HCT116 (cell line): ENCODE results near the gene DAO. TPM values are rescaled to one million over a fixed set of nuclear protein-coding genes. Genes with fewer than 3 reads are reported as not detected.

Experiments
- ATAC-seq: fragments of 200-7000 bp; cut with Tn5 transposase; 2 replicates; pipeline ENCODE4 v1.9.1; 2020; ENCODE audit warnings: mild to moderate bottlenecking, moderate library complexity
- BruUV-seq: library from RNA; stranded (reverse); fragments of 400-500 nt; replicated peaks from 2 replicates; lab custom pipeline; 2021; lab: Mats Ljungman, UMichigan
- CTCF ChIA-PET: fragments of 300-600 bp; sonication (Branson Sonifier 250); formaldehyde crosslinking; loops from one replicate; lab custom pipeline; 2021; ENCODE audit warnings: antibody characterized with exemption; lab: Charles Lee
- POLR2A ChIA-PET: fragments of 300-600, 350-600 bp; sonication (Branson Sonifier 250); formaldehyde crosslinking; loops from one replicate; lab custom pipeline; 2021; ENCODE audit warnings: antibody characterized with exemption; lab: Charles Lee
- RAD21 ChIA-PET, 2 experiments: fragments of 300-600 bp; sonication (Branson Sonifier 250); formaldehyde crosslinking; loops; one replicate each; lab custom pipeline; 2023; ENCODE audit warnings: low total read pairs in 2 of 2; ENCODE audit not compliant: uncharacterized antibody in 2 of 2, unreplicated experiment in 2 of 2, low non-redundant PET in 1 of 2; lab: Charles Lee
- DNase-seq: peaks from one replicate; pipeline ENCODE4 v3.0.0-alpha.2; 2010; ENCODE audit warnings: low read depth, low spot score
- H2AFZ ChIP-seq: fragments of 200-600 bp; shearing (Covaris generic), sonication (generic); 2 replicates; pipeline ENCODE4 v1.6.1; 2017; ENCODE audit warnings: low read depth, mixed run types, mixed read lengths, antibody characterized with exemption, low read length; ENCODE audit not compliant: poor library complexity, severe bottlenecking
- H3K27ac ChIP-seq: 2 replicates; pipeline ENCODE4 v1.5.1; 2012; ENCODE audit warnings: low read depth, low read length
- H3K27me3 ChIP-seq: fragments of 200-600 bp; sonication (generic); 2 replicates; pipeline ENCODE4 v1.6.1; 2016; ENCODE audit warnings: mixed run types, low read length, mixed read lengths; ENCODE audit not compliant: insufficient read depth
- H3K36me3 ChIP-seq, 2 experiments: fragments of 200-500 bp in 1 of 2; fragments of 200-600 bp in 1 of 2; sonication (Bioruptor generic) in 1 of 2; sonication (generic) in 1 of 2; 2 replicates each; pipeline versions ENCODE4 v1.5.1 to v1.6.1; 2014 to 2016; ENCODE audit warnings: low read length in 2 of 2, inconsistent platforms in 1 of 2, mixed read lengths in 1 of 2, mixed run types in 1 of 2; ENCODE audit not compliant: insufficient read depth in 2 of 2, control insufficient read depth in 1 of 2
- H3K4me1 ChIP-seq, 2 experiments: fragments of 200-600 bp in 1 of 2; sonication (generic) in 1 of 2; 2 replicates each; pipeline versions ENCODE4 v1.5.1 to v1.6.1; 2012 to 2017; ENCODE audit warnings: low read length in 2 of 2, inconsistent platforms in 1 of 2, mild to moderate bottlenecking in 1 of 2, mixed read lengths in 1 of 2, mixed run types in 1 of 2, moderate library complexity in 1 of 2; ENCODE audit not compliant: insufficient read depth in 2 of 2, control insufficient read depth in 1 of 2
- H3K4me2 ChIP-seq: fragments of 200-600 bp; sonication (generic); 2 replicates; pipeline ENCODE4 v1.6.1; 2017; ENCODE audit warnings: mixed run types, low read length, mixed read lengths
- H3K4me3 ChIP-seq, 2 experiments: fragments of 200-600 bp in 1 of 2; sonication (generic) in 1 of 2; replicated peaks in 1 of 2; 2 replicates each; pipeline ENCODE4 v1.5.1; 2011 to 2016; ENCODE audit warnings: low read length in 2 of 2, control low read depth in 1 of 2, low read depth in 1 of 2, mild to moderate bottlenecking in 1 of 2, mixed read lengths in 1 of 2, mixed run types in 1 of 2
- H3K79me2 ChIP-seq: fragments of 200-600 bp; sonication (generic); 2 replicates; pipeline ENCODE4 v1.6.1; 2017; ENCODE audit warnings: mild to moderate bottlenecking, mixed run types, low read length, moderate library complexity, mixed read lengths; ENCODE audit not compliant: insufficient read depth
- H3K9ac ChIP-seq: fragments of 200-600 bp; sonication (generic); 2 replicates; pipeline ENCODE4 v1.6.1; 2016; ENCODE audit warnings: low read length, mixed read lengths
- H3K9me2 ChIP-seq: fragments of 200-600 bp; sonication (generic), shearing (Covaris generic); 2 replicates; pipeline ENCODE4 v1.6.1; 2017; ENCODE audit warnings: mixed run types, mild to moderate bottlenecking, moderate library complexity; ENCODE audit not compliant: insufficient read depth
- H3K9me3 ChIP-seq, 2 experiments: fragments of 200-500 bp in 1 of 2; fragments of 200-600 bp in 1 of 2; sonication (Bioruptor generic) in 1 of 2; sonication (generic) in 1 of 2; 2 replicates each; pipeline ENCODE4 v1.6.1; 2014 to 2017; ENCODE audit warnings: low read length in 2 of 2, mixed read lengths in 2 of 2, inconsistent platforms in 1 of 2, low read depth in 1 of 2, mild to moderate bottlenecking in 1 of 2, mixed run types in 1 of 2, moderate library complexity in 1 of 2; ENCODE audit not compliant: control insufficient read depth in 1 of 2, insufficient read depth in 1 of 2
- H4K20me1 ChIP-seq: fragments of 200-600 bp; sonication (generic), shearing (Covaris generic); 2 replicates; pipeline ENCODE4 v1.6.1; 2017; ENCODE audit warnings: mixed run types, mild to moderate bottlenecking, moderate library complexity; ENCODE audit not compliant: insufficient read depth
- EGR1 ChIP-seq: IDR thresholded peaks from 2 replicates; pipeline ENCODE4 v1.6.1; 2012; ENCODE audit warnings: low read depth
- POLR2A ChIP-seq: IDR thresholded peaks from 2 replicates; pipeline ENCODE4 v1.7.0; 2011; ENCODE audit warnings: borderline replicate concordance; ENCODE audit not compliant: insufficient read depth, insufficient read length; ENCODE audit errors: extremely low read depth
- POLR2AphosphoS5 ChIP-seq: IDR thresholded peaks from 2 replicates; pipeline ENCODE4 v1.6.1; 2011; ENCODE audit warnings: mild to moderate bottlenecking, low read depth, low read length, moderate library complexity
- SIN3A ChIP-seq: IDR thresholded peaks from 2 replicates; pipeline ENCODE4 v1.6.1; 2012; ENCODE audit warnings: low read depth
- TCF7L2 ChIP-seq: IDR thresholded peaks from 2 replicates; pipeline ENCODE4 v1.7.0; 2011; ENCODE audit warnings: borderline replicate concordance, inconsistent platforms; ENCODE audit not compliant: insufficient read depth, insufficient read length; ENCODE audit errors: extremely low read depth
- ZFX ChIP-seq: fragments of 450-650 bp; IDR thresholded peaks from 2 replicates; pipeline ENCODE4 v1.6.1; 2017
- intact Hi-C: fragments of 100-400 bp; cut with micrococcal nuclease; formaldehyde crosslinking; loops from 2 replicates; pipeline ENCODE4 v1.10.0; 2022
- total RNA-seq: library from RNA; stranded (reverse); gene quantifications from one replicate; pipeline ENCODE4 v1.2.1, GENCODE V29; 2021; ENCODE audit not compliant: unreplicated experiment
- TF ChIP-seq, protein P1 (sequence below): IDR thresholded peaks from 2 replicates; pipeline ENCODE4 v1.6.1; 2011; ENCODE audit warnings: mild to moderate bottlenecking, low read length, moderate library complexity; ENCODE audit not compliant: insufficient replicate concordance; ENCODE audit errors: extremely low read depth
- TF ChIP-seq, protein P2 (sequence below): IDR thresholded peaks from 2 replicates; pipeline ENCODE4 v1.6.1; 2012; ENCODE audit warnings: low read depth
- TF ChIP-seq, protein P3 (sequence below), 3 experiments: fragments of 200-600 bp in 1 of 3; sonication (generic) in 1 of 3; IDR thresholded peaks in 2 of 3; conservative IDR thresholded peaks in 1 of 3; 2 replicates each; pipeline ENCODE4 v1.5.1; 2012 to 2017; ENCODE audit warnings: low read depth in 2 of 3, low read length in 2 of 3, antibody characterized with exemption in 1 of 3, borderline replicate concordance in 1 of 3, control low read depth in 1 of 3, mild to moderate bottlenecking in 1 of 3, mixed read lengths in 1 of 3, mixed run types in 1 of 3, moderate library complexity in 1 of 3; ENCODE audit not compliant: insufficient read depth in 1 of 3

Gene DAO
- total RNA-seq, 1 experiment from 2014 or later = not detected

DNA sequence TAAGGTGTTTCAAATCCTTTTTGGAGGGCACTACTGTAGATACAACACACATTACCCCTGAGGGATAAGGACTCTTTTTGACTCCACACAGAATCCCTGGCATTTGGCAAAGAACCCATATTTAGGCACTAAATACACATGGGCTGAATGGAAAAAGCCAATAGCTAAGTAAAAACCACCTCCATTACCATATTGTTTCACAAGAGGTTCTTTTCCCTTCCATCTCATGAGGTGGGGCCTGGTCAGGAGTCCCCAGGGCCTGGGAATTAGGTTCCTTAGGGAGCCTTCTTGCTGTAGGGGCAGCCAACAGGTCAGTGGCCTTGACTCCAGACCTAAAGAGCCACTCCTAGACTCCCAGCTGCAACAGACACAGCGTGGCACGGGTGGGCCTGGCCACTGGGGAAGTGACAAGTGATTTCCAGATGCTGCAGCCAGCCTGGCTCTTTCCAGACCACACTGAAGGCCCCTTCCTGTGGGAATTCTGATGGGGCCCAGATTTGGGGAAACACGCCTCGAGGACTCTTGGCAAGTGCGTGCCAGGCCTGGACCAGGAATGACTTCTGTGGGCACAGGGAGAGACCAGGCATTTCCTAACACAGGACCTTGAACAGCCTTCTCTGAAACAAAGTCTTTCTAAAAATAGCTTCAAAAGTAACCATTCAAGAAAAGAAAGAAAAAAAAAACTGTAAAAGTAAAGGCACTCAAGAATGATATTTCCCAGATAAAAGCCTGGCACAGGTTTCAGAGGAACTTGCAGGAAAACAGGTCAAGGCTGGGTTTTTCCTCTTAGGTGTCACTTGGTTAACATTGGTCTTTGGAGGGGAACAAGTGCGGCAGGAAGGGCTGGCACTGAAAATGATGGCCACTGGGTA, 40.6 kb upstream of the DAO start:
- H3K9me2 ChIP-seq = no peaks in the 10 kb centered on the region
- ChIA-PET CTCF (no interaction called here), POLR2A (interaction anchor here (1.2 to 3.4 kb wide), 3 partner anchors 10 to 18 kb away, joined by 4 to 21 read pairs (median 5); partner anchors contain the start of gene SSH1), RAD21 (no interaction called here)
- no peak overlapping the region for H2AFZ ChIP-seq
- intact Hi-C loops = loop anchor here (10.0 kb wide), 2 partner anchors 256 to 274 kb away; partner anchors contain the start of genes ALKBH2, ISCU, SART3 and UNG
- peaks cover 69 to 95% of the 10 kb centered on the region in 2 experiments for H3K4me1 ChIP-seq
- ATAC-seq = peak; percentile 6; the same call in 1 of the 2 replicates
- H3K79me2 ChIP-seq = peaks cover 87% of the 10 kb centered on the region
- peak overlapping the region; percentile 99 for H3K27ac ChIP-seq
- TSS peak; percentile 99 for BruUV-seq
- H3K27me3 ChIP-seq = no peaks in the 10 kb centered on the region
- H3K9me3 ChIP-seq = no peaks in the 10 kb centered on the region
- TF ChIP-seq SIN3A (no peak), POLR2AphosphoS5 (no peak), TCF7L2 (peak; percentile 66), EGR1 (no peak), POLR2A (no peak), ZFX (peak; percentile 41; the same call in 1 of the 2 replicates)
- peak overlapping the region in 1 of 2 experiments; percentile 11; a peak in 1 of 4 replicates for H3K4me3 ChIP-seq
- peaks cover 0 to 52% of the 10 kb centered on the region in 2 experiments; a peak in 2 of 4 replicates for H3K36me3 ChIP-seq
- peak overlapping the region; percentile 82 for H3K4me2 ChIP-seq
- no peak for DNase-seq
- no peaks in the 10 kb centered on the region for H4K20me1 ChIP-seq
- peak overlapping the region; percentile 82 for H3K9ac ChIP-seq

DNA sequence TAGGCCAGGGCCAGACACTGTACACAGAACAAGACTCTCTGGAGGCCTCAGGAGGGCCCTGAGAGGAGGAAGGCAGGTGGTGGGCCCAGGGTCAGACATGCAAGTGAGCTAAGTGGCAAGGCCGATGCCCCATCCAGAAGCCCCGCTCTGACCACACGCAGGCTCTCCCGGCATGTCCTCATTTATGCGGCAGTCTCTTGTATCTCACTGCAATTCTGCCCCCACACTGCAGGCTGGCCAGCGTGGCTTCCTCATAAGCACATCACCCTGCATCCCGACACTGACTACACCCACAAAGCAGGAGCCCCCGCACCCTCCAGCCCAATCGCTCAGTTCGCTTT, 40.0 kb upstream of the DAO start:
- Histone ChIP-seq H4K20me1 (no peaks in the 10 kb centered on the region), H3K9me3 (no peaks in the 10 kb centered on the region), H3K4me2 (peak overlapping the region; percentile 82), H3K4me1 (peaks cover 63 to 93% of the 10 kb centered on the region in 2 experiments), H3K36me3 (peaks cover 0 to 50% of the 10 kb centered on the region in 2 experiments; a peak in 2 of 4 replicates), H3K79me2 (peaks cover 86% of the 10 kb centered on the region), H3K9me2 (no peaks in the 10 kb centered on the region), H2AFZ (no peak overlapping the region), H3K9ac (peak overlapping the region; percentile 82), H3K27ac (peak overlapping the region; percentile 99), H3K27me3 (no peaks in the 10 kb centered on the region), H3K4me3 (no peak overlapping the region)
- ATAC-seq (no peak), DNase-seq (no peak)
- intact Hi-C loops = loop anchor here (10.0 kb wide), 2 partner anchors 255 to 275 kb away; partner anchors contain the start of genes ALKBH2, ISCU, SART3 and UNG
- POLR2A ChIA-PET = interaction anchor here (3.4 kb wide), 1 partner anchor 10 kb away, joined by 21 read pairs; no protein-coding TSS in a partner anchor
- no TSS peak for BruUV-seq
- CTCF ChIA-PET = no interaction called here
- RAD21 ChIA-PET = no interaction called here
- TF ChIP-seq, protein P1, sequence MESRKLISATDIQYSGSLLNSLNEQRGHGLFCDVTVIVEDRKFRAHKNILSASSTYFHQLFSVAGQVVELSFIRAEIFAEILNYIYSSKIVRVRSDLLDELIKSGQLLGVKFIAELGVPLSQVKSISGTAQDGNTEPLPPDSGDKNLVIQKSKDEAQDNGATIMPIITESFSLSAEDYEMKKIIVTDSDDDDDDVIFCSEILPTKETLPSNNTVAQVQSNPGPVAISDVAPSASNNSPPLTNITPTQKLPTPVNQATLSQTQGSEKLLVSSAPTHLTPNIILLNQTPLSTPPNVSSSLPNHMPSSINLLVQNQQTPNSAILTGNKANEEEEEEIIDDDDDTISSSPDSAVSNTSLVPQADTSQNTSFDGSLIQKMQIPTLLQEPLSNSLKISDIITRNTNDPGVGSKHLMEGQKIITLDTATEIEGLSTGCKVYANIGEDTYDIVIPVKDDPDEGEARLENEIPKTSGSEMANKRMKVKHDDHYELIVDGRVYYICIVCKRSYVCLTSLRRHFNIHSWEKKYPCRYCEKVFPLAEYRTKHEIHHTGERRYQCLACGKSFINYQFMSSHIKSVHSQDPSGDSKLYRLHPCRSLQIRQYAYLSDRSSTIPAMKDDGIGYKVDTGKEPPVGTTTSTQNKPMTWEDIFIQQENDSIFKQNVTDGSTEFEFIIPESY = no peak
- TF ChIP-seq, protein P2, sequence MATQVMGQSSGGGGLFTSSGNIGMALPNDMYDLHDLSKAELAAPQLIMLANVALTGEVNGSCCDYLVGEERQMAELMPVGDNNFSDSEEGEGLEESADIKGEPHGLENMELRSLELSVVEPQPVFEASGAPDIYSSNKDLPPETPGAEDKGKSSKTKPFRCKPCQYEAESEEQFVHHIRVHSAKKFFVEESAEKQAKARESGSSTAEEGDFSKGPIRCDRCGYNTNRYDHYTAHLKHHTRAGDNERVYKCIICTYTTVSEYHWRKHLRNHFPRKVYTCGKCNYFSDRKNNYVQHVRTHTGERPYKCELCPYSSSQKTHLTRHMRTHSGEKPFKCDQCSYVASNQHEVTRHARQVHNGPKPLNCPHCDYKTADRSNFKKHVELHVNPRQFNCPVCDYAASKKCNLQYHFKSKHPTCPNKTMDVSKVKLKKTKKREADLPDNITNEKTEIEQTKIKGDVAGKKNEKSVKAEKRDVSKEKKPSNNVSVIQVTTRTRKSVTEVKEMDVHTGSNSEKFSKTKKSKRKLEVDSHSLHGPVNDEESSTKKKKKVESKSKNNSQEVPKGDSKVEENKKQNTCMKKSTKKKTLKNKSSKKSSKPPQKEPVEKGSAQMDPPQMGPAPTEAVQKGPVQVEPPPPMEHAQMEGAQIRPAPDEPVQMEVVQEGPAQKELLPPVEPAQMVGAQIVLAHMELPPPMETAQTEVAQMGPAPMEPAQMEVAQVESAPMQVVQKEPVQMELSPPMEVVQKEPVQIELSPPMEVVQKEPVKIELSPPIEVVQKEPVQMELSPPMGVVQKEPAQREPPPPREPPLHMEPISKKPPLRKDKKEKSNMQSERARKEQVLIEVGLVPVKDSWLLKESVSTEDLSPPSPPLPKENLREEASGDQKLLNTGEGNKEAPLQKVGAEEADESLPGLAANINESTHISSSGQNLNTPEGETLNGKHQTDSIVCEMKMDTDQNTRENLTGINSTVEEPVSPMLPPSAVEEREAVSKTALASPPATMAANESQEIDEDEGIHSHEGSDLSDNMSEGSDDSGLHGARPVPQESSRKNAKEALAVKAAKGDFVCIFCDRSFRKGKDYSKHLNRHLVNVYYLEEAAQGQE = no peak
- TF ChIP-seq, protein P3, sequence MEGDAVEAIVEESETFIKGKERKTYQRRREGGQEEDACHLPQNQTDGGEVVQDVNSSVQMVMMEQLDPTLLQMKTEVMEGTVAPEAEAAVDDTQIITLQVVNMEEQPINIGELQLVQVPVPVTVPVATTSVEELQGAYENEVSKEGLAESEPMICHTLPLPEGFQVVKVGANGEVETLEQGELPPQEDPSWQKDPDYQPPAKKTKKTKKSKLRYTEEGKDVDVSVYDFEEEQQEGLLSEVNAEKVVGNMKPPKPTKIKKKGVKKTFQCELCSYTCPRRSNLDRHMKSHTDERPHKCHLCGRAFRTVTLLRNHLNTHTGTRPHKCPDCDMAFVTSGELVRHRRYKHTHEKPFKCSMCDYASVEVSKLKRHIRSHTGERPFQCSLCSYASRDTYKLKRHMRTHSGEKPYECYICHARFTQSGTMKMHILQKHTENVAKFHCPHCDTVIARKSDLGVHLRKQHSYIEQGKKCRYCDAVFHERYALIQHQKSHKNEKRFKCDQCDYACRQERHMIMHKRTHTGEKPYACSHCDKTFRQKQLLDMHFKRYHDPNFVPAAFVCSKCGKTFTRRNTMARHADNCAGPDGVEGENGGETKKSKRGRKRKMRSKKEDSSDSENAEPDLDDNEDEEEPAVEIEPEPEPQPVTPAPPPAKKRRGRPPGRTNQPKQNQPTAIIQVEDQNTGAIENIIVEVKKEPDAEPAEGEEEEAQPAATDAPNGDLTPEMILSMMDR (IDR thresholded peaks at IDR 0.05 in 2 of 3, conservative IDR thresholded peaks at IDR 0.05 in 1 of 3; ENCODE audit: borderline replicate concordance in 1 of 3, insufficient read depth in 1 of 3, low read depth in 2 of 3, low read length in 2 of 3) = no peak
